ENCODE measurements around the gene PPFIBP1. TPM values are rescaled to one million over a fixed set of nuclear protein-coding genes. Genes with fewer than 3 reads are reported as not detected.
A peak's percentile ranks its signal among the peaks of the same experiment; 100 is the strongest.

PPFIBP1 gene
- polyA plus RNA-seq, 3 donors from 2014 or later, result 0.39 to 0.62 TPM; not detected in 1

GRCh38 chr12:27521066-27521465 lies 2.9 kb upstream of the PPFIBP1 start:
- Mint-ChIP-seq H3K36me3 (peaks cover 0 to 3% (median 0%) of the 10 kb centered on the region in 3 donors), H3K9me3 (peaks cover 0 to 1% (median 0%) of the 10 kb centered on the region in 6 donors), H3K4me1 (peaks cover 20 to 27% of the 10 kb centered on the region in 2 donors), H3K27me3 (ENCODE audit: low read depth in 3 of 3) (peaks cover 7 to 14% (median 9%) of the 10 kb centered on the region in 3 donors), H3K27ac (no peak overlapping the region), H3K4me3 (no peak overlapping the region)
- no peak for DNase-seq

GRCh38 chr12:27521981-27522380 lies 2.0 kb upstream of the PPFIBP1 start:
- peaks cover 7 to 14% (median 9%) of the 10 kb centered on the region in 3 donors for H3K27me3 Mint-ChIP-seq (ENCODE audit: low read depth in 3 of 3)
- no peak for DNase-seq
- H3K9me3 Mint-ChIP-seq, result peaks cover 0 to 1% (median 0%) of the 10 kb centered on the region in 6 donors
- peak overlapping the region; percentile 12 to 98 (median 22) for H3K4me3 Mint-ChIP-seq
- H3K4me1 Mint-ChIP-seq, result peaks cover 20 to 27% of the 10 kb centered on the region in 2 donors
- no peaks in the 10 kb centered on the region for H3K36me3 Mint-ChIP-seq
- H3K27ac Mint-ChIP-seq, result peak overlapping the region in 1 of 6 donors; percentile 6

DNA sequence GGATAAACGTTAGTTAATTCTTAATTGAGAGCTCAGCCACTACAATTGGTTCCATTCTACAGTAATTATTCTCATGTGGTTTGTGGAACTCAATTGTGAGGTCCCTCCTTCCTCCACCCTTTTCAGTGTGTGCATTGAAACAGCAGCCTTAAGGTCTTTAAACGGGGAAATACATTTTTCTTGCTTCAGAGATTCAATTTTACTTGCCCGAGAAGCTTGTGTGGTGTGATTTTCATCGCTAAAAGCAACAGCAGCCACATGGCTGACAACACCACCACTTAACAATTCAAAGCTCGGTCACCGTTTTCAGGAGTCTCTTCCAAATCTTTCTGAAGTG lies 733 bp upstream of the PPFIBP1 start:
- peaks cover 6 to 14% (median 14%) of the 10 kb centered on the region in 3 donors for H3K27me3 Mint-ChIP-seq (ENCODE audit: low read depth in 3 of 3)
- H3K9me3 Mint-ChIP-seq, result peaks cover 0 to 1% (median 0%) of the 10 kb centered on the region in 6 donors
- H3K36me3 Mint-ChIP-seq, result no peaks in the 10 kb centered on the region
- peak overlapping the region; percentile 84 to 94 (median 88) for H3K27ac Mint-ChIP-seq
- H3K4me1 Mint-ChIP-seq, result peaks cover 20 to 27% of the 10 kb centered on the region in 2 donors
- peak overlapping the region; percentile 93 to 98 (median 97) for H3K4me3 Mint-ChIP-seq
- peak in 1 of 3 donors; percentile 7 for DNase-seq

DNA sequence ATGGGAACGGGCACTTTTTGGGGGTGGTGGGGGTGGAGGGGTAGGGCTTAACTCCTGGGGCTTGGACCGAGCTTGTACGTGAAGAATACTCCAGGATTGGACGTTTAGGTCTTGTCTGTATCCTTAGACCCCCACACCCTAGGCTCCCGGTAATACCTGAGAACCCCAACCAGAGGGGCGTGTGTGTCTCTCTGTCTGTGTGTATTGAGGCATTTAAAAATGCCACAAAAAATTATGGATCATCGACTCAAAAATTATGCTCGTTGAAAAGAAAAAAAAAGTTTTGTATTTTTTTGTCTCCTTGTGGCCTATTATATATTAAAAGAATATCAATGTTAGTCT lies 459 bp downstream of the PPFIBP1 start:
- Mint-ChIP-seq H3K27ac (no peak overlapping the region), H3K9me3 (peaks cover 0 to 1% (median 0%) of the 10 kb centered on the region in 6 donors), H3K27me3 (ENCODE audit: low read depth in 3 of 3) (peaks cover 6 to 14% (median 14%) of the 10 kb centered on the region in 3 donors), H3K4me3 (peak overlapping the region; percentile 93 to 98 (median 97)), H3K36me3 (no peaks in the 10 kb centered on the region), H3K4me1 (peaks cover 20 to 27% of the 10 kb centered on the region in 2 donors)
- no peak for DNase-seq

- Mint-ChIP-seq H3K27ac (no peak overlapping the region), H3K9me3 (peaks cover 0 to 1% (median 0%) of the 10 kb centered on the region in 6 donors), H3K27me3 (ENCODE audit: low read depth in 3 of 3) (peaks cover 6 to 16% (median 11%) of the 10 kb centered on the region in 3 donors), H3K36me3 (no peaks in the 10 kb centered on the region), H3K4me1 (peaks cover 20 to 27% of the 10 kb centered on the region in 2 donors), H3K4me3 (peak overlapping the region; percentile 51 to 98 (median 97))
- no peak for DNase-seq
Observed at GRCh38 chr12:27524839-27525753, 1.1 kb downstream of the PPFIBP1 start.

DNA sequence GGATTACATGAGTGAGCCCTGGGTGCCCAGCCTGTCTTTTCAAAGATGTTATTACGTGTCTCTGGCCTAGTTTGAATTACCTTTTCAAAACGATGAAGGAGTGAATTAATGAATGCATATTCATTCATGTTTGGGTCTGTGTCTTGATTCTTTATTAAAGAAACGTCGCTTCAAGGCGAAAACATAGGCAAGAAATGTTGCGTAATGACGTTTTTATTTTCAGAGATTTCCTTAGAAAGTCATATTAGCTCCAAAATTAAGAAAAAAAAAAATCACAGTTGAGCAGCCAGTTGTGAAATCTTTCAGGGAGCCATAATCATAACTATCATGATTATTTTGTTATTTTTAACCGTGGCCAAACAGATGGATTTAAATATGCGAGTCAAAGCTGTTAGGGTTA lies 3.5 kb downstream of the PPFIBP1 start:
- no peaks in the 10 kb centered on the region for H3K36me3 Mint-ChIP-seq
- H3K27ac Mint-ChIP-seq, result no peak overlapping the region
- H3K9me3 Mint-ChIP-seq, result no peaks in the 10 kb centered on the region
- H3K4me1 Mint-ChIP-seq, result peaks cover 18 to 24% of the 10 kb centered on the region in 2 donors
- no peak overlapping the region for H3K4me3 Mint-ChIP-seq
- no peak for DNase-seq
- peaks cover 3 to 20% (median 7%) of the 10 kb centered on the region in 3 donors for H3K27me3 Mint-ChIP-seq (ENCODE audit: low read depth in 3 of 3)

DNA sequence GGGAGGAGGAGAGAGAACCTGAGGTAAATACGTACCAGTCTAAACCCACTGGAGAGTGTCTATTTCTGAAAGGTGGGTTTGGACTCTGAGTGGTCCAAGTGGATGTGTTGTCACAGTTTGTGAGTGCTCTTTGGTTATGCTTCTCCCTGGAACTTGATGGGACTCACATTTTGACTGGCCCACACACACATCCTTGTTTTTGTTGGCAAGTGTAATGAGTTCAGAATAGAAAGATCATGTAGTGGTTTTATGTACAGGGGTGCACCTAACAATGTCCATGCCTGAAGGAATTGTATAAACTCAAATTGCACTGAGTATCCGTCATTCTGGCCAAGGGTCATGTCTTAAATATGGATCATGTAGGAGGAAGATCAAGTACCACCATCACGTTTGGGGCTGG lies 4.8 kb downstream of the PPFIBP1 start:
- no peak overlapping the region for H3K4me3 Mint-ChIP-seq
- H3K36me3 Mint-ChIP-seq, result no peaks in the 10 kb centered on the region
- no peak for DNase-seq
- H3K27me3 Mint-ChIP-seq (ENCODE audit: low read depth in 3 of 3), result peaks cover 5 to 21% (median 9%) of the 10 kb centered on the region in 3 donors
- no peak overlapping the region for H3K27ac Mint-ChIP-seq
- peaks cover 14 to 17% of the 10 kb centered on the region in 2 donors for H3K4me1 Mint-ChIP-seq
- no peaks in the 10 kb centered on the region for H3K9me3 Mint-ChIP-seq

DNA sequence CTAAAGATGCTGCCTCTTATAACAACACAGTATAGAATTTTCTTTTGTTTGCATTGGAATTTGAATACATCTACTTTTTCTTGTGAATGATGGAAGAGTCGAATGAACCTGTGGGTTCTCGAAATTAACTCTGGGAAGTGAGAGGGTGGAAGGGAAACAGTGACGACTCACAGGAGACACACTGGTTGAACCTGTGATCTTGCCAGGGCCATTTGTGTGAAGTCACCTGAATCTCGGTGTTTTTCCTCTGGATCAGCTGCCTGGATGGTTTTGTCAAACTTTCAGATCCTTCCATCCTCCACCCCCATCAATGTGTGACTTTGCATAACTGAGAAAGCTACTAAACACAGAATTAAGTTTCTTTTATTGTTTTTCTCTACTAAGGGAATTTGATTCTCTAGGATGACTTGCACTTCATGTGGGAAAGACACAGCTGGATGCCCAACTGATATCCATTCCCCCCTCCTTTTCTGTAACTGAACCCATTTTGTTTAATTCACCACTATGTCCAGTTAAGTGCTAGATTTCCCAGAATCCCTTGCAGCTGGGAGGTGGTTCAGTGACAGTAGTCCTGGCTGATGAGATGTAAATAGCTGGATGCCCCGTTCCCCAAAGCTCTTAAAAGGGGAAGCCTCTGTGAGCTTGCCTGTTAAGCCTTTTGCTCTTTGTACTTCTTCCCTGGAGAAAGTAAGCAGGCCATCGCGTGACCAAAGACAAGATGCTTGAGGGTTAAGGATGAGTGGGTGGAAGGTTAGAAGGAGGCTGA lies 6.3 kb downstream of the PPFIBP1 start:
- peaks cover 16 to 20% of the 10 kb centered on the region in 2 donors for H3K4me1 Mint-ChIP-seq
- peaks cover 2 to 19% (median 6%) of the 10 kb centered on the region in 3 donors for H3K27me3 Mint-ChIP-seq (ENCODE audit: low read depth in 3 of 3)
- DNase-seq, result no peak
- no peaks in the 10 kb centered on the region for H3K36me3 Mint-ChIP-seq
- H3K27ac Mint-ChIP-seq, result no peak overlapping the region
- no peaks in the 10 kb centered on the region for H3K9me3 Mint-ChIP-seq
- H3K4me3 Mint-ChIP-seq, result no peak overlapping the region

DNA sequence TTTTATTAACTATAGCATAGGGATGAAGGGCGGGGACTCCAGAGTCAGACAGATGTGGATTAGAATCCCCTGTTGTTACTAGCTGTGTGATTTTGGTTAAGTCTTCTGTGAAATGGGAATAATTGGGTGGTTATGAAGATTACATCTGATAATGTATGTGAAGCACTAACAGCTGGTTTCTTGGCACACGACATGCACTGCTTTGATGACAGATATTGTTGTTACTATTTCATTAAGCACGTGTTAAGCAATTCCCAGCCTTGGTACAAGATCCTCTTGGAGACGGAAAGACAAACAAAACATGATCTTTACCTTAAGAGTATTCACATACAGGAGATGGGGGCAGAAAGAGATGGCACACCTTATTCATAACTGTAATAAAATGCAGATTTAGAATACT lies 7.9 kb downstream of the PPFIBP1 start:
- Mint-ChIP-seq H3K27me3 (ENCODE audit: low read depth in 3 of 3) (peaks cover 2 to 19% (median 6%) of the 10 kb centered on the region in 3 donors), H3K36me3 (no peaks in the 10 kb centered on the region), H3K4me3 (no peak overlapping the region), H3K9me3 (no peaks in the 10 kb centered on the region), H3K27ac (no peak overlapping the region), H3K4me1 (peaks cover 16 to 20% of the 10 kb centered on the region in 2 donors)
- DNase-seq, result no peak

DNA sequence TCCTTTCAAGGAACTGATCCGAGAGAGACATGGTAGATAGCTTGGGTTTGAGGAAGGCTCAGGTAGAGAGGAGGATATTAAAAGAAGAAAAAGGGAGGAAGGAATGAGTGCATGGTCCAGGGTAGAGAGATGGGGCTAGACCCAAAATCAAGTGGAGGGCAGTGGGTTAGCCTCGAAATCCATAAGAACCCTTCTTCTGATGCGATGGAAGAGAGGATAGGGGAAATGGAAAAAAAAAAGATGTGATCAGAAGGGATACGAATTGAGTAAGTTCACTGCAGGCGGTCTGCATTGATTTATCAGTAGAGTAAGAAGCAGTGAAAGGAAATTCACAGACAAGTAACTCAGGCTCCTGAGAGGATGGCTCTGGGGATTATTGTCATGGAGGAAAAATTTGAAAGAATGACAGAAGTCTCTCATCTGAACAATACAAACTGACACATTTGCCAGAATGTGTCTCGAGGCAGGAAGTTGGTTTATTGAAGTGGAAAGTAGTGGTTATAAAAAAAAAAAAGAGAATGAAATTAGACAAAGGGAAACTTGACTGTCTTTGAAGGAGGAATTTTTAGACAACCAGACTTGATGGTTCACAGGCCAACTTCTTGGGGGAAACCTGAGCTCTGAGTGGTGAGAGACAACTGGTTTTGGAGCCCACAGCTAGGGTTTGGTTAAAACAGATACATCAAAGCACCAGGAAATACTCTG lies 10.2 kb downstream of the PPFIBP1 start:
- Mint-ChIP-seq H3K4me3 (peak overlapping the region; percentile 12 to 67 (median 13)), H3K36me3 (peaks cover 0 to 6% (median 0%) of the 10 kb centered on the region in 3 donors), H3K27ac (peak overlapping the region in 4 of 6 donors; percentile 4 to 59 (median 29)), H3K27me3 (ENCODE audit: low read depth in 3 of 3) (peaks cover 2 to 16% (median 11%) of the 10 kb centered on the region in 3 donors), H3K4me1 (peaks cover 16 to 20% of the 10 kb centered on the region in 2 donors), H3K9me3 (no peaks in the 10 kb centered on the region)
- peak; percentile 16 to 31 (median 24) for DNase-seq

- peaks cover 16 to 20% of the 10 kb centered on the region in 2 donors for H3K4me1 Mint-ChIP-seq
- peaks cover 2 to 16% (median 11%) of the 10 kb centered on the region in 3 donors for H3K27me3 Mint-ChIP-seq (ENCODE audit: low read depth in 3 of 3)
- no peak for DNase-seq
- no peaks in the 10 kb centered on the region for H3K9me3 Mint-ChIP-seq
- H3K4me3 Mint-ChIP-seq, result peak overlapping the region; percentile 13 to 67 (median 48)
- H3K27ac Mint-ChIP-seq, result peak overlapping the region in 4 of 6 donors; percentile 0 to 59 (median 29)
- H3K36me3 Mint-ChIP-seq, result peaks cover 0 to 6% (median 0%) of the 10 kb centered on the region in 3 donors
Observed at GRCh38 chr12:27534765-27535161, 10.8 kb downstream of the PPFIBP1 start.

DNA sequence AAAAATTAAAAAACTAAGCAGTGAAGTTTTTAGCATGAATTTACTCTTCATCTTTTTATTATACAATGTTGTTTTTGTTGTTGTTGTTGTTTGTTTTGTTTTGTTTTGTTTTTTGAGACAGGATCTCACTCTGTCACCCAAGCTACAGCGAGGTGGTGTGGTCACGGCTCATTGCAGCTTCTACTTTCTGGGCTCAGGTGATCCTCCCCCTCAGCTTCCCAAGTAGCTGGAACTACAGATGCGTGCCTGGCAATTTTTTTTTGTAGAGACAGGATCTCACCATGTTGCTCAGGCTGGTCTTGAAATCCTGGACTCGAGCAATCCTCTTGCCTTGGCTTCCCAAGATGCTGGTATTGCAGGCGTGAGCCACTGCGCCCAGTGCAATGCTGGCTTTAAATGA lies 11.3 kb downstream of the PPFIBP1 start:
- Mint-ChIP-seq H3K4me1 (peaks cover 16 to 20% of the 10 kb centered on the region in 2 donors), H3K27me3 (ENCODE audit: low read depth in 3 of 3) (peaks cover 2 to 12% (median 11%) of the 10 kb centered on the region in 3 donors), H3K36me3 (peaks cover 0 to 6% (median 0%) of the 10 kb centered on the region in 3 donors), H3K27ac (no peak overlapping the region), H3K4me3 (no peak overlapping the region), H3K9me3 (no peaks in the 10 kb centered on the region)
- no peak for DNase-seq
